H1 (cell line): ENCODE data around the gene ARF4. TPM values are rescaled to one million over a fixed set of nuclear protein-coding genes. Genes with fewer than 3 reads are reported as not detected.

Experiments
- polyA plus RNA-seq, 7 experiments: library from polyadenylated mRNA; depleted of rRNA in 3 of 7; stranded (reverse) in 5 of 7; unstranded in 2 of 7; fragments of >200 nt in 5 of 7; fragments of 200-250 nt in 2 of 7; gene quantifications; 1 replicate in 5 of 7; 2 replicates in 1 of 7; 4 replicates in 1 of 7; pipeline versions ENCODE4 v1.2.1 to v1.2.3, GENCODE V29; 2011 to 2013; ENCODE audit warnings: missing spikeins in 2 of 7, mixed read lengths in 2 of 7
- total RNA-seq: library from RNA; stranded (reverse); fragmentation: NEBNext Ultra II Directional; extraction: Animal tissue kit (Norgen Biotek cat#: 25700); gene quantifications from 2 replicates; pipeline ENCODE4 v1.2.1, GENCODE V29; 2021
- TF ChIP-seq, protein P1 (sequence below), 3 experiments: IDR thresholded peaks; 1 replicate in 2 of 3; 2 replicates in 1 of 3; pipeline versions ENCODE4 v1.5.1 to v1.6.1; 2011; ENCODE audit warnings: low read length in 3 of 3, mild to moderate bottlenecking in 3 of 3, inconsistent platforms in 2 of 3, low read depth in 1 of 3, moderate library complexity in 1 of 3; ENCODE audit not compliant: insufficient read depth in 1 of 3; ENCODE audit errors: control extremely low read depth in 1 of 3

The ARF4 gene
- total and polyA plus RNA-seq, 2 of the 8 experiments (the other 6 are each of a cell fraction or from before 2014, with no cell fraction given): 138 to 165 TPM

DNA sequence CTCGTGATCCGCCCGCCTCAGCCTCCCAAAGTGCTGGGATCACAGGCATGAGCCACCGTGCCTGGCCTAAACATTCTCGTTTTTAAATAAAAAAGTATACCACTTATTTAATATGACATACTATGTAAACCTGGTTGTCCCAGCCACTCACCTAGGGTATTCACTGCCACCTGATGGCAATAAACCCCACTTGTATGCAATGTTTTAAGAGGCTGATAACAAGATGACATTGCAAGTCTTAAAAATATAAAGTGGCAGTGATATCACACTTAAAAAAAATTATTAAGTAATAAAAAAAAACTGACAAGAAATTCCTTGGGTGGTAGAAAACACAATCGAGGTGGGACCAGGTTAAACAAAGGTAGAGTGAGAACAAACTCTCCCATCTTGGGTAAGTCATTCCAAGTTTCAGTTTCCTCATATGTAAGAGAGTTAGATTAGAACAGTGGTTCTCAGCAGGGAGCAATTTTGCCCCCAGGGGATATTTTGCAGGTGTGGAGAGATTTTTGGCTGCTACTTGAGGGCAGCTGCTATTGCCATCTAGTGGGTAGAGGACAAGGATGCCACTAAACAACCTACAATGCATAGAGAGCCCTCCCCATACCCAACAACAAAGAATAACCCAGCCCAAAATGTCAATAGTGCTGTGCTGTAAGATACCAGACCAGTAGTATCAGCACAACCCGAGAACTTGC, 14.5 kb downstream of the ARF4 start (continued):
- TF ChIP-seq, protein P1, sequence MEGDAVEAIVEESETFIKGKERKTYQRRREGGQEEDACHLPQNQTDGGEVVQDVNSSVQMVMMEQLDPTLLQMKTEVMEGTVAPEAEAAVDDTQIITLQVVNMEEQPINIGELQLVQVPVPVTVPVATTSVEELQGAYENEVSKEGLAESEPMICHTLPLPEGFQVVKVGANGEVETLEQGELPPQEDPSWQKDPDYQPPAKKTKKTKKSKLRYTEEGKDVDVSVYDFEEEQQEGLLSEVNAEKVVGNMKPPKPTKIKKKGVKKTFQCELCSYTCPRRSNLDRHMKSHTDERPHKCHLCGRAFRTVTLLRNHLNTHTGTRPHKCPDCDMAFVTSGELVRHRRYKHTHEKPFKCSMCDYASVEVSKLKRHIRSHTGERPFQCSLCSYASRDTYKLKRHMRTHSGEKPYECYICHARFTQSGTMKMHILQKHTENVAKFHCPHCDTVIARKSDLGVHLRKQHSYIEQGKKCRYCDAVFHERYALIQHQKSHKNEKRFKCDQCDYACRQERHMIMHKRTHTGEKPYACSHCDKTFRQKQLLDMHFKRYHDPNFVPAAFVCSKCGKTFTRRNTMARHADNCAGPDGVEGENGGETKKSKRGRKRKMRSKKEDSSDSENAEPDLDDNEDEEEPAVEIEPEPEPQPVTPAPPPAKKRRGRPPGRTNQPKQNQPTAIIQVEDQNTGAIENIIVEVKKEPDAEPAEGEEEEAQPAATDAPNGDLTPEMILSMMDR (IDR thresholded peaks at IDR 0.05; ENCODE audit: control extremely low read depth in 1 of 3, insufficient read depth in 1 of 3, low read depth in 1 of 3, low read length in 3 of 3): peak in 1 of 3 experiments; percentile 25; a peak in 1 of 4 replicates
